KMS-11 (cell line): ENCODE data around the gene ERGIC3.
"Not testable (repeated sequence)": the region's sequence is repeated elsewhere in the genome, so short reads cannot be mapped to it uniquely, and the experiment has no call there.

Experiments
- H2AFZ ChIP-seq: fragments of 200-600 bp; sonication (generic); 2 replicates; pipeline ENCODE4 v1.6.1; 2016; ENCODE audit warnings: antibody characterized with exemption, mixed run types, low read depth
- H3K27ac ChIP-seq: fragments of 200-600 bp; sonication (generic); 2 replicates; pipeline ENCODE4 v1.6.1; 2016; ENCODE audit warnings: mild to moderate bottlenecking, mixed run types
- H3K27me3 ChIP-seq: fragments of 200-600 bp; sonication (generic); 2 replicates; pipeline ENCODE4 v1.6.1; 2017; ENCODE audit warnings: mild to moderate bottlenecking, low read depth, mixed run types, moderate library complexity; ENCODE audit not compliant: insufficient read depth
- H3K36me3 ChIP-seq: fragments of 200-600 bp; sonication (generic); 2 replicates; pipeline ENCODE4 v1.6.1; 2017; ENCODE audit warnings: mild to moderate bottlenecking, mixed run types; ENCODE audit not compliant: insufficient read depth
- H3K4me1 ChIP-seq: fragments of 200-600 bp; sonication (generic); 2 replicates; pipeline ENCODE4 v1.6.1; 2016; ENCODE audit warnings: mild to moderate bottlenecking, low read depth, mixed run types; ENCODE audit not compliant: poor library complexity, severe bottlenecking
- H3K4me2 ChIP-seq: fragments of 200-600 bp; sonication (generic); 2 replicates; pipeline ENCODE4 v1.7.0; 2016; ENCODE audit warnings: mild to moderate bottlenecking, mixed run types
- H3K4me3 ChIP-seq: fragments of 200-600 bp; sonication (generic); IDR thresholded peaks from 2 replicates; pipeline ENCODE4 v1.6.1; 2017; ENCODE audit warnings: low read depth, low read length, mixed read lengths; ENCODE audit not compliant: insufficient read depth
- H3K79me2 ChIP-seq: fragments of 200-600 bp; sonication (generic); 2 replicates; pipeline ENCODE4 v1.6.1; 2016; ENCODE audit warnings: low read depth, mixed run types; ENCODE audit not compliant: insufficient read depth
- H3K9ac ChIP-seq: fragments of 200-600 bp; sonication (generic); 2 replicates; pipeline ENCODE4 v1.6.1; 2016; ENCODE audit warnings: mild to moderate bottlenecking, mixed run types
- H4K20me1 ChIP-seq: fragments of 200-600 bp; sonication (generic); 2 replicates; pipeline ENCODE4 v1.6.1; 2016; ENCODE audit warnings: mild to moderate bottlenecking, mixed run types; ENCODE audit not compliant: insufficient read depth
- CTCF ChIP-seq: fragments of 200-600 bp; sonication (generic); conservative IDR thresholded peaks from 2 replicates; pipeline ENCODE4 v1.6.1; 2017; ENCODE audit warnings: low read depth, mild to moderate bottlenecking, antibody characterized with exemption, low read length, moderate library complexity, mixed read lengths

ERGIC3 gene

GRCh38 chr20:35546127-35546526 lies 4.2 kb downstream of the ERGIC3 start:
- Histone ChIP-seq H4K20me1 (no peaks in the 10 kb centered on the region), H3K27me3 (no peaks in the 10 kb centered on the region), H3K4me1 (peaks cover 5% of the 10 kb centered on the region), H3K4me2 (no peak overlapping the region), H3K79me2 (no peaks in the 10 kb centered on the region), H3K36me3 (no peaks in the 10 kb centered on the region), H3K27ac (no peak overlapping the region), H2AFZ (no peak overlapping the region), H3K4me3 (no peak overlapping the region), H3K9ac (no peak overlapping the region)
- no peak for TF ChIP-seq CTCF

- H3K27ac ChIP-seq, result no peak overlapping the region
- no peak for TF ChIP-seq CTCF
- H3K9ac ChIP-seq, result no peak overlapping the region
- no peak overlapping the region for H3K4me2 ChIP-seq
- no peak overlapping the region for H3K4me3 ChIP-seq
- no peaks in the 10 kb centered on the region for H3K4me1 ChIP-seq
- H3K79me2 ChIP-seq, result no peaks in the 10 kb centered on the region
- no peaks in the 10 kb centered on the region for H3K27me3 ChIP-seq
- no peaks in the 10 kb centered on the region for H4K20me1 ChIP-seq
- no peaks in the 10 kb centered on the region for H3K36me3 ChIP-seq
- H2AFZ ChIP-seq, result no peak overlapping the region
These were observed 5.5 kb downstream of the ERGIC3 start for GRCh38 chr20:35547329-35547728.

GRCh38 chr20:35551503-35551902 lies 9.6 kb downstream of the ERGIC3 start:
- Histone ChIP-seq H3K27me3 (no peaks in the 10 kb centered on the region), H4K20me1 (no peaks in the 10 kb centered on the region), H3K27ac (no peak overlapping the region), H3K79me2 (no peaks in the 10 kb centered on the region), H3K4me2 (no peak overlapping the region), H2AFZ (no peak overlapping the region), H3K4me3 (no peak overlapping the region), H3K9ac (no peak overlapping the region), H3K36me3 (no peaks in the 10 kb centered on the region), H3K4me1 (no peaks in the 10 kb centered on the region)
- no peak for TF ChIP-seq CTCF

GRCh38 chr20:35552914-35553313 lies 11.0 kb downstream of the ERGIC3 start:
- Histone ChIP-seq H2AFZ (no peak overlapping the region), H3K9ac (no peak overlapping the region), H3K36me3 (no peaks in the 10 kb centered on the region), H3K79me2 (no peaks in the 10 kb centered on the region), H3K4me2 (no peak overlapping the region), H3K27me3 (no peaks in the 10 kb centered on the region), H3K4me3 (no peak overlapping the region), H4K20me1 (no peaks in the 10 kb centered on the region), H3K27ac (no peak overlapping the region), H3K4me1 (no peaks in the 10 kb centered on the region)
- no peak for TF ChIP-seq CTCF

- not testable (repeated sequence) for H3K36me3 ChIP-seq
These were observed 13.6 kb downstream of the ERGIC3 start for GRCh38 chr20:35555461-35555860.

More at GRCh38 chr20:35555461-35555860, 13.6 kb downstream of the ERGIC3 start:
- not testable (repeated sequence) for H2AFZ ChIP-seq, H3K79me2 ChIP-seq, H3K4me3 ChIP-seq, H3K9ac ChIP-seq, H3K27ac ChIP-seq, H3K27me3 ChIP-seq, H4K20me1 ChIP-seq, H3K4me1 ChIP-seq, H3K4me2 ChIP-seq
